Neural cell (in vitro differentiated cells): ENCODE measurements around the gene KXD1. TPM values are rescaled to one million over a fixed set of nuclear protein-coding genes. Genes with fewer than 3 reads are reported as not detected.

Experiments
- H2AFZ ChIP-seq: fragments of 200-600, 300-800 bp; sonication (generic), shearing (Covaris generic); 2 replicates; pipeline ENCODE4 v1.6.0; 2014; ENCODE audit warnings: low read depth, mild to moderate bottlenecking, antibody characterized with exemption, low read length, moderate library complexity
- H3F3A ChIP-seq: fragments of 200-600 bp; shearing (Covaris generic); 2 replicates; pipeline ENCODE4 v1.6.1; 2016; ENCODE audit warnings: mild to moderate bottlenecking, moderate library complexity, mixed read lengths, antibody characterized with exemption, low read length; ENCODE audit not compliant: insufficient read depth, poor library complexity, severe bottlenecking
- H3K27ac ChIP-seq: fragments of 200-600, 300-800 bp; sonication (generic), shearing (Covaris generic); 2 replicates; pipeline ENCODE4 v1.5.1; 2014; ENCODE audit warnings: mild to moderate bottlenecking, low read length, moderate library complexity
- H3K27me3 ChIP-seq: fragments of 300-800, 200-600 bp; sonication (generic), shearing (Covaris generic); 2 replicates; pipeline ENCODE4 v1.6.0; 2014; ENCODE audit warnings: mild to moderate bottlenecking, low read depth, low read length, moderate library complexity; ENCODE audit not compliant: insufficient read depth
- H3K36me3 ChIP-seq: fragments of 300-800, 200-600 bp; sonication (generic), shearing (Covaris generic); 2 replicates; pipeline ENCODE4 v1.5.1; 2014; ENCODE audit warnings: mild to moderate bottlenecking, antibody characterized with exemption, low read length, moderate library complexity; ENCODE audit not compliant: insufficient read depth
- H3K4me2 ChIP-seq: fragments of 300-800, 200-600 bp; sonication (generic), shearing (Covaris generic); 2 replicates; pipeline ENCODE4 v1.6.0; 2014; ENCODE audit warnings: mild to moderate bottlenecking, low read length
- H3K4me3 ChIP-seq: fragments of 300-800, 200-600 bp; sonication (generic), shearing (Covaris generic); 2 replicates; pipeline ENCODE4 v1.5.1; 2014; ENCODE audit warnings: mild to moderate bottlenecking, low read length, moderate library complexity
- H3K79me2 ChIP-seq: fragments of 200-600 bp; shearing (Covaris generic); replicated peaks from 2 replicates; pipeline ENCODE4 v1.6.0; 2014; ENCODE audit warnings: mild to moderate bottlenecking, low read length, moderate library complexity; ENCODE audit not compliant: insufficient read depth
- H3K9ac ChIP-seq: fragments of 300-800, 200-600 bp; sonication (generic), shearing (Covaris generic); 2 replicates; pipeline ENCODE4 v1.6.1; 2016; ENCODE audit warnings: mild to moderate bottlenecking, low read length, mixed read lengths
- H3K9me2 ChIP-seq: fragments of 200-600 bp; shearing (Covaris generic); 2 replicates; pipeline ENCODE4 v1.6.1; 2016; ENCODE audit warnings: mild to moderate bottlenecking, low read length, mixed read lengths; ENCODE audit not compliant: insufficient read depth
- H3K9me3 ChIP-seq: fragments of 200-600, 300-800 bp; sonication (generic), shearing (Covaris generic); 2 replicates; pipeline ENCODE4 v1.6.1; 2016; ENCODE audit warnings: mild to moderate bottlenecking, mixed run types, low read length, moderate library complexity, mixed read lengths
- H4K20me1 ChIP-seq: fragments of 200-600 bp; shearing (Covaris generic); 2 replicates; pipeline ENCODE4 v1.6.1; 2016; ENCODE audit warnings: mild to moderate bottlenecking, mixed run types; ENCODE audit not compliant: insufficient read depth
- EP300 ChIP-seq: fragments of 450-650 bp; conservative IDR thresholded peaks from 2 replicates; pipeline ENCODE4 v1.6.1; 2014; ENCODE audit warnings: antibody characterized with exemption, mild to moderate bottlenecking, moderate library complexity; ENCODE audit not compliant: poor library complexity, severe bottlenecking
- EZH2 ChIP-seq: fragments of 200-600, 300-800 bp; shearing (Covaris generic), sonication (generic); IDR thresholded peaks from 2 replicates; pipeline ENCODE4 v1.6.1; 2014; ENCODE audit warnings: antibody characterized with exemption, low read length, borderline replicate concordance, mild to moderate bottlenecking; ENCODE audit not compliant: insufficient read depth, poor library complexity, severe bottlenecking
- MXI1 ChIP-seq: fragments of 450-650 bp; conservative IDR thresholded peaks from 2 replicates; pipeline ENCODE4 v1.6.1; 2014; ENCODE audit warnings: antibody characterized with exemption, mild to moderate bottlenecking; ENCODE audit not compliant: poor library complexity, severe bottlenecking
- POLR2AphosphoS5 ChIP-seq: IDR thresholded peaks from 2 replicates; pipeline ENCODE4 v1.6.1; 2012
- RAD21 ChIP-seq: fragments of 450-650 bp; conservative IDR thresholded peaks from 2 replicates; pipeline ENCODE4 v1.6.1; 2014; ENCODE audit warnings: antibody characterized with exemption, mild to moderate bottlenecking, moderate library complexity
- SMC3 ChIP-seq: fragments of 450-650 bp; conservative IDR thresholded peaks from 2 replicates; pipeline ENCODE4 v1.6.1; 2014; ENCODE audit warnings: antibody characterized with exemption, mild to moderate bottlenecking, moderate library complexity; ENCODE audit not compliant: poor library complexity
- TAF1 ChIP-seq: IDR thresholded peaks from 2 replicates; pipeline ENCODE4 v1.6.1; 2012; ENCODE audit warnings: low read depth
- polyA plus RNA-seq: library from polyadenylated mRNA; depleted of rRNA; stranded (reverse); fragments of >200 nt; gene quantifications from 2 replicates; pipeline ENCODE4 v1.2.3, GENCODE V29; 2014
- TF ChIP-seq, protein P1 (sequence below): IDR thresholded peaks from 2 replicates; pipeline ENCODE4 v1.6.1; 2012; ENCODE audit warnings: borderline replicate concordance
- TF ChIP-seq, protein P2 (sequence below): fragments of 450-650 bp; IDR thresholded peaks from 2 replicates; pipeline ENCODE4 v1.5.1; 2014; ENCODE audit warnings: antibody characterized with exemption, mild to moderate bottlenecking, moderate library complexity; ENCODE audit not compliant: poor library complexity, severe bottlenecking

KXD1 gene
- polyA plus RNA-seq, 1 donor from 2014 or later, result 55.8 TPM

DNA sequence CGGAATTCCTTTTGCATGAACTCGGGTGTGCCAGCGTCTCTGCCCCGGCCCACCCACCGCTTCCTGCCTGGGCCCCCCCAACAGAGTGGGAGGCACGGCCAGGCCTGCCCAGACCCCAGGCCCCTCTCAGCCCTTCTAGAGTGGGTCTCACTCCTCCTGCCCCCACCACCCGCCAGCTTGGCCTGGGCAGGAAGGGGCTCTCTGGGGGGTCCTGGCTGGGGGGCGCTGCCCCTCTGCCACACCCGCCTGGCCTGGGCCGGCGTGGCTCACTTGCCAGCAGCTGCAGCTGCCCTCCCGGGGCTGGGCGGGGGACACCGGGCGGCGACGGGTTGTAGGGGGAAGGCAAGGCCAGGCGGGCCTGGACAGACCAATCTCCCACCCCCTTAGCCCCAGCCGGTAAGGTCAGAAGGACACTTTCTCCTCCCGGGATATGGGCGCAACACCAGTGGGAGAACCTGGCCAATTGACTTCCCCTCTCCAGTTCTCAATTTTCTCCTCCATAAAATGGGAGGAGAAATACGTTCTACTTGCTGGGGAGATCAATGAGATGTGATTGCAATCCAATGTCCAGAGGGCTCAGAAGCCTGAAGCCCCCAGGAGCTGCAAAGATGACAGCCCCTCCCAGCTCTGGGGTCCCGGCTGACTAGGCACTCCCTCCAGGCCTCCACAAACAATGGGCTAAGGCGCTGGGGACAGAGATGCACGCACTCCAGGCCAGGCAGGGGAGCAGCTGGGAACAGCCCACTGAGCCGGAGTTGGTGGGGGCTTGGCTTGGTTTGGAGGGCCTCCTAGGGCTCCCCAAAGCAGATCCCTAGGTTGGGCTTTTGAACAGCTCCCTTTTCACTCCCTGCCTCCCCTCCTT is 46.5 kb downstream of the KXD1 start:
- Histone ChIP-seq H4K20me1 (no peaks in the 10 kb centered on the region), H3K27ac (no peak overlapping the region), H3K4me3 (no peak overlapping the region)

DNA sequence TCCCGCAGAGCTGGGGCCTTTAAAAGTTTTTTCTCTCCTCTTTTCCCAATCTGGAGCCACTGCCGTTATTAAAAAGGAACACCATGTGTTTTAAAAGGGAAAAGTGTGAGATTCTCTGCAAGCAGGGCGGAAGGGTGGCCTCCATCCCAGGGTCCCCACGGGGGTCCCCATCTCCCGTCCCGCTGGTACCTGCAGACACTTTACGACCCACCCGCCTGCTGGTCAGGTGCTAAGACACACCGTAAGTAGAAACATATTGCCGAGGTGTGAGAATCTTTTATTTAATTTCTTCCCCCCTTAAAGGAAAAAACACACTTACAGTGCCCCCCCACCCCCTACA is 47.1 kb downstream of the KXD1 start:
- Histone ChIP-seq H3K4me3 (no peak overlapping the region), H3K36me3 (no peaks in the 10 kb centered on the region), H3F3A (no peaks in the 10 kb centered on the region), H3K9me3 (no peaks in the 10 kb centered on the region), H2AFZ (no peak overlapping the region), H3K79me2 (no peaks in the 10 kb centered on the region), H4K20me1 (no peaks in the 10 kb centered on the region), H3K27ac (no peak overlapping the region), H3K27me3 (peaks cover 79% of the 10 kb centered on the region), H3K4me2 (no peak overlapping the region), H3K9ac (no peak overlapping the region), H3K9me2 (no peaks in the 10 kb centered on the region)
- TF ChIP-seq RAD21 (no peak), EZH2 (peak; percentile 3)

More for the DNA sequence above, 46.5 kb downstream of the KXD1 start:
- H3K36me3 ChIP-seq, result no peaks in the 10 kb centered on the region
- no peak overlapping the region for H3K4me2 ChIP-seq
- H3K9me2 ChIP-seq, result no peaks in the 10 kb centered on the region
- peaks cover 73% of the 10 kb centered on the region for H3K27me3 ChIP-seq
- H3K9ac ChIP-seq, result no peak overlapping the region
- H3K79me2 ChIP-seq, result no peaks in the 10 kb centered on the region
- no peaks in the 10 kb centered on the region for H3F3A ChIP-seq
- TF ChIP-seq MXI1, result no peak
- TF ChIP-seq EP300, result no peak
- TF ChIP-seq, protein P1, sequence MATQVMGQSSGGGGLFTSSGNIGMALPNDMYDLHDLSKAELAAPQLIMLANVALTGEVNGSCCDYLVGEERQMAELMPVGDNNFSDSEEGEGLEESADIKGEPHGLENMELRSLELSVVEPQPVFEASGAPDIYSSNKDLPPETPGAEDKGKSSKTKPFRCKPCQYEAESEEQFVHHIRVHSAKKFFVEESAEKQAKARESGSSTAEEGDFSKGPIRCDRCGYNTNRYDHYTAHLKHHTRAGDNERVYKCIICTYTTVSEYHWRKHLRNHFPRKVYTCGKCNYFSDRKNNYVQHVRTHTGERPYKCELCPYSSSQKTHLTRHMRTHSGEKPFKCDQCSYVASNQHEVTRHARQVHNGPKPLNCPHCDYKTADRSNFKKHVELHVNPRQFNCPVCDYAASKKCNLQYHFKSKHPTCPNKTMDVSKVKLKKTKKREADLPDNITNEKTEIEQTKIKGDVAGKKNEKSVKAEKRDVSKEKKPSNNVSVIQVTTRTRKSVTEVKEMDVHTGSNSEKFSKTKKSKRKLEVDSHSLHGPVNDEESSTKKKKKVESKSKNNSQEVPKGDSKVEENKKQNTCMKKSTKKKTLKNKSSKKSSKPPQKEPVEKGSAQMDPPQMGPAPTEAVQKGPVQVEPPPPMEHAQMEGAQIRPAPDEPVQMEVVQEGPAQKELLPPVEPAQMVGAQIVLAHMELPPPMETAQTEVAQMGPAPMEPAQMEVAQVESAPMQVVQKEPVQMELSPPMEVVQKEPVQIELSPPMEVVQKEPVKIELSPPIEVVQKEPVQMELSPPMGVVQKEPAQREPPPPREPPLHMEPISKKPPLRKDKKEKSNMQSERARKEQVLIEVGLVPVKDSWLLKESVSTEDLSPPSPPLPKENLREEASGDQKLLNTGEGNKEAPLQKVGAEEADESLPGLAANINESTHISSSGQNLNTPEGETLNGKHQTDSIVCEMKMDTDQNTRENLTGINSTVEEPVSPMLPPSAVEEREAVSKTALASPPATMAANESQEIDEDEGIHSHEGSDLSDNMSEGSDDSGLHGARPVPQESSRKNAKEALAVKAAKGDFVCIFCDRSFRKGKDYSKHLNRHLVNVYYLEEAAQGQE, result no peak
- TF ChIP-seq, protein P2, sequence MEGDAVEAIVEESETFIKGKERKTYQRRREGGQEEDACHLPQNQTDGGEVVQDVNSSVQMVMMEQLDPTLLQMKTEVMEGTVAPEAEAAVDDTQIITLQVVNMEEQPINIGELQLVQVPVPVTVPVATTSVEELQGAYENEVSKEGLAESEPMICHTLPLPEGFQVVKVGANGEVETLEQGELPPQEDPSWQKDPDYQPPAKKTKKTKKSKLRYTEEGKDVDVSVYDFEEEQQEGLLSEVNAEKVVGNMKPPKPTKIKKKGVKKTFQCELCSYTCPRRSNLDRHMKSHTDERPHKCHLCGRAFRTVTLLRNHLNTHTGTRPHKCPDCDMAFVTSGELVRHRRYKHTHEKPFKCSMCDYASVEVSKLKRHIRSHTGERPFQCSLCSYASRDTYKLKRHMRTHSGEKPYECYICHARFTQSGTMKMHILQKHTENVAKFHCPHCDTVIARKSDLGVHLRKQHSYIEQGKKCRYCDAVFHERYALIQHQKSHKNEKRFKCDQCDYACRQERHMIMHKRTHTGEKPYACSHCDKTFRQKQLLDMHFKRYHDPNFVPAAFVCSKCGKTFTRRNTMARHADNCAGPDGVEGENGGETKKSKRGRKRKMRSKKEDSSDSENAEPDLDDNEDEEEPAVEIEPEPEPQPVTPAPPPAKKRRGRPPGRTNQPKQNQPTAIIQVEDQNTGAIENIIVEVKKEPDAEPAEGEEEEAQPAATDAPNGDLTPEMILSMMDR, result no peak
- no peak for TF ChIP-seq EZH2
- TF ChIP-seq SMC3, result no peak
- TF ChIP-seq TAF1, result no peak
- no peak for TF ChIP-seq RAD21
- TF ChIP-seq POLR2AphosphoS5, result no peak
- H2AFZ ChIP-seq, result no peak overlapping the region
- H3K9me3 ChIP-seq, result no peaks in the 10 kb centered on the region
